H1 (cell line): ENCODE measurements around the gene GTF3C5.

ENCODE experiments used
- ASH2L ChIP-seq: fragments of 200-600, 300-600 bp; sonication (generic); IDR thresholded peaks from one replicate; pipeline ENCODE4 v1.7.1; 2017; ENCODE audit warnings: low read length
- ATF3 ChIP-seq: IDR thresholded peaks from 2 replicates; pipeline ENCODE4 v1.6.1; 2011; ENCODE audit warnings: low read depth, mild to moderate bottlenecking, low read length; ENCODE audit not compliant: insufficient read depth
- CTCF ChIP-seq, 3 experiments: IDR thresholded peaks; 1 replicate in 2 of 3; 2 replicates in 1 of 3; pipeline versions ENCODE4 v1.5.1 to v1.6.1; 2011; ENCODE audit warnings: low read length in 3 of 3, mild to moderate bottlenecking in 3 of 3, inconsistent platforms in 2 of 3, low read depth in 1 of 3, moderate library complexity in 1 of 3; ENCODE audit not compliant: insufficient read depth in 1 of 3; ENCODE audit errors: control extremely low read depth in 1 of 3
- E2F6 ChIP-seq: IDR thresholded peaks from 2 replicates; pipeline ENCODE4 v1.6.1; 2012; ENCODE audit warnings: inconsistent platforms
- EZH2 ChIP-seq: fragments of 200-600 bp; sonication (generic); IDR thresholded peaks from 2 replicates; pipeline ENCODE4 v1.7.1; 2012; ENCODE audit warnings: low read depth, mild to moderate bottlenecking, moderate library complexity, low read length, inconsistent platforms; ENCODE audit not compliant: severe bottlenecking
- GTF2F1 ChIP-seq: IDR thresholded peaks from 2 replicates; pipeline ENCODE4 v1.6.1; 2012; ENCODE audit warnings: low read depth, low read length, improper control_type of control experiment, borderline replicate concordance
- MAFK ChIP-seq: IDR thresholded peaks from 2 replicates; pipeline ENCODE4 v1.6.1; 2012; ENCODE audit warnings: low read depth, mild to moderate bottlenecking, improper control_type of control experiment, low read length
- MAX ChIP-seq: IDR thresholded peaks from 2 replicates; pipeline ENCODE4 v1.6.1; 2012; ENCODE audit warnings: inconsistent platforms
- POLR2A ChIP-seq, 2 experiments: IDR thresholded peaks; 1 replicate in 1 of 2; 2 replicates in 1 of 2; pipeline ENCODE4 v1.6.1; 2011; ENCODE audit warnings: low read depth in 2 of 2, low read length in 2 of 2, mild to moderate bottlenecking in 2 of 2; ENCODE audit errors: control extremely low read depth in 1 of 2
- POLR2AphosphoS5 ChIP-seq: IDR thresholded peaks from 2 replicates; pipeline ENCODE4 v1.6.1; 2011; ENCODE audit warnings: low read depth, low read length
- RFX5 ChIP-seq: IDR thresholded peaks from 2 replicates; pipeline ENCODE4 v1.6.1; 2011; ENCODE audit warnings: low read depth, low read length, improper control_type of control experiment, borderline replicate concordance
- SIRT6 ChIP-seq: IDR thresholded peaks from one replicate; pipeline ENCODE4 v1.7.1; 2012; ENCODE audit warnings: low read length, inconsistent platforms
- ZNF274 ChIP-seq: IDR thresholded peaks from 2 replicates; pipeline ENCODE4 v1.7.0; 2012; ENCODE audit warnings: low read length, borderline replicate concordance; ENCODE audit errors: extremely low read depth

- TF ChIP-seq CTCF (IDR thresholded peaks at IDR 0.05; ENCODE audit: control extremely low read depth in 1 of 3, insufficient read depth in 1 of 3, low read depth in 1 of 3, low read length in 3 of 3) (no peak), GTF2F1 (no peak), ATF3 (no peak), MAFK (no peak), EZH2 (no peak), SIRT6 (no peak), MAX (no peak), POLR2AphosphoS5 (no peak), ASH2L (no peak), E2F6 (no peak), POLR2A (IDR thresholded peaks at IDR 0.05; ENCODE audit: control extremely low read depth in 1 of 2, low read depth in 2 of 2, low read length in 2 of 2) (no peak), ZNF274 (no peak), RFX5 (no peak)
Measured at GRCh38 chr9:133042676-133043075, 11.9 kb downstream of the GTF3C5 start.
